CD4-positive, alpha-beta T cell treated with Interleukin-17A for 4 hours (primary cell): Measurements from ENCODE around the gene SPOCK1.
"Not testable (repeated sequence)": the region's sequence is repeated elsewhere in the genome, so short reads cannot be mapped to it uniquely, and the experiment has no call there.

Experiments used
- DNase-seq: peaks from one replicate; pipeline ENCODE4 v3.0.0-alpha.2; 2020; ENCODE audit warnings: mixed read lengths

SPOCK1 gene

DNA sequence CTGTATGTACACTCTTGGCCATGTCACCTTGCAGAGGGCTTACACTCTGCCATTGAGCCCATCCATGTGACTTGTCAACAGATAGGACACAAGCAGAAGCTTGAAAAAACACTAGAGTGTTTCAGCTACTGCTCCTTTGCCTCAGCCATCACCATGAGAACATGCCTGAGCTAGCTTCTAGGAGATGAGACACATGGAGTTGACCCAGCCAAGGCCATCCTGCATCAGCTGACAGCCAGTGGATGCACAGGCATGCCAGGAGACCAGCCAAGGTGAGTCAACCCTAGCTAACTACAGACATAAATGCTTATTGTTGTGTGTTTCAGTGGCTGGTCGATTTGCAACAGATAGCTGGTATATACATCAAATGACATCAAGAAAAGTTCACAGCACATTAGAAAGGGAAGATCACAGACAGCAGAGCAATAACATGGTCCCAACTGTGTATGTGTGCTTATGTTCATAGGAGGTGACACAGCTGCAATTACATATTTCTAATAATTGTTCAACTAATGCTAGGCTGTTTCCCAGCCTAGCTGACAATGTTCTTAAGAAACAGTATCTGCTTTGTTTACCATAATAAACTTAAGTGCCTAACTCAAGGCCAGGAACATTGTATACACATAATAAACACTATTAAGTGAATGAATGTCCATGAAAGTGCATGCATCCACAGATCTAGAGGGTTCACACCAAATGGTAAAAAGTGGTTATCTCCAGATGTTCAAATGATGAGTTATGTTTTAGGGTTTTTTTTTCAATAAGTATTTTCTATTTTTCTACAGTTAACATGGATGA, 105.7 kb downstream of the SPOCK1 start:
- no peak for DNase-seq

DNA sequence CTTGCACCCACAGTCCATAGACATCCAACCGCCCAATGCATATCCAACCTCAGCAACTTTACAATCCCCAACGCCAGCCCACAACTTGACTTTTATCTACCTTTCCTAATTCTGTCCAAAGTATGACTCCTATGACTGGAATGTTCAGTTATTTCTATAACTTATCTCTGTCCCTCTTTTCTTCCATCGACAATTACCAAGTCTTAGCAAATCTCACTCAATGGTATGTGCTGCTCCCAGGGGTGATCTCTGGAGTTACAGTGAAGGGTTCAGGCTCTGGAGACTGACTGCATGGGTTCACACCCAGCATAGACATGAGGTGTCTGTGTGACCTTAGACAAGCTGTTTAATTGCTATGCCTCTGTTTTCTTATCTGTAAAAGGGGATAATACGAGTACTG, 106.9 kb downstream of the SPOCK1 start:
- DNase-seq, result no peak

DNA sequence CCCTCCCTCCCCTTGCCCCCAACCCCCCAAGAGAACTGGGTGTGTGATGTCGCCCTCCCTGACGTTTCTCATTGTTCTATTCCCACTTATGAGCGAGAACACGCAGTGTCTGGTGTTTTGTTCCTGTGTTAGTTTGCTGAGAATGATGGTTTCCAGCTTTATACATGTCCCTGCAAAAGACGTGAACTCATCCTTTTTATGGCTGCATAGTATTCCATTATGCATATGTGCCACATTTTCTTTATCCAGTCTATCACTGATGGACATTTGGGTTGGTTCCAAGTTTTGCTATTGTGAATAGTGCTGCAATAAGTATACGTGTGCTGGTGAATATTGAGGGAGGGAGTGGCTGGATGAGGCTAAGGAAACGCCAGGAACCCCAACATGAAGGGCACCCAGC, 108.1 kb downstream of the SPOCK1 start:
- not testable (repeated sequence) for DNase-seq

DNA sequence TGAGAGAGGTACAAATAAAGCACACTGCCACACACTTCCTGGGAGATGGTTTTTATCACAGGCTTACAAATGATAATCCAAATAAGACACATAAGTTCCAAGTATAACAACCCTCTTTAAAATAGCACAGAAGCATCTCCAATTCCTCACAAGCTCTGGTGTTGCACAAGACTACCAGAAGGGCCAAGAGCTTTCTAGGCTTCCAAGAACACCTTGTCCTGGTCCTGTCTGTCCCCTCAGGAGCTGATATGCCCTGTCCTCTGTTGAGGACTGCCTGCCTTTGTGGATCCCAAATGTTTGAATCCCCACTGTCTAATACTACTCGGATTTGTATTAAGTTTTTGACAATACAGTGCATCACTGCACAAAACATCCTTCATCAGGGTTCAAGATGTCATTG, 110.1 kb downstream of the SPOCK1 start:
- no peak for DNase-seq

DNA sequence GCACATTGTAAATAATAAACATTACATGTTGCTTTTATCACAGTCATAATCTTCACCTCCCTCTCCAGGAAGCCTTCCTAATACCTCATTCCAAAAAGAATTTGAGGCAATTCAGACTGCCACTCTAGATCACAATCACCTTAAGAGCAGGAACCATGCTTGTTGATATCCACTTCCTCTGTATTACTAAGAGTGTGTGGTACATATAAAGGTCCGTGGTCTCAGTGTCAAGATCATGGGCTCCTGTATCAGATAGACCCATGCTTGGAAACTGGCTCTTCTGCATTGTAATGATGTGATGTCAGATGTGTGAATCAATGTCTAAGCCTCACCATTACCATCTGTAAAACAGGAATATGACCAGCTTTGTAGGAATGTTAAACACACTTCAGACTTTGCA, 114.1 kb downstream of the SPOCK1 start:
- no peak for DNase-seq

DNA sequence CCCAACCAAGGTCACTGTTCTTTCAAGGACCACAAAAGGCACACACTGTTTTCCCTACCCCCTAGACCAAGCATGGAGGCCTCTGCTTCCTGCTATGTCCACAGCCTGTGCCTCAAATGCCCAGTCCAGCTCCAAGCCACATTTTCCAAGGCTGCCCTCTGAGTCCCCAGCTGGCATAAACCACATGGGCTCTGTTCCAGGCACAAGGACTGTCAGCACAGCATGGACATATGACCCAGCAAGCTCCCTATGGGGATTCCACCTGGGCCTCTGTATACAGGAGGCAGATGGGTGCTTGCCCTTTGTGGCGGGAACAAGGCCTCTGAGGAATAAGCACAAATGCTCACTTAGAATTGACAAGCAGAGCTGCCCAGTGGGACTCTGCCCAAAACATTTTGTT, 115.2 kb downstream of the SPOCK1 start:
- no peak for DNase-seq

DNA sequence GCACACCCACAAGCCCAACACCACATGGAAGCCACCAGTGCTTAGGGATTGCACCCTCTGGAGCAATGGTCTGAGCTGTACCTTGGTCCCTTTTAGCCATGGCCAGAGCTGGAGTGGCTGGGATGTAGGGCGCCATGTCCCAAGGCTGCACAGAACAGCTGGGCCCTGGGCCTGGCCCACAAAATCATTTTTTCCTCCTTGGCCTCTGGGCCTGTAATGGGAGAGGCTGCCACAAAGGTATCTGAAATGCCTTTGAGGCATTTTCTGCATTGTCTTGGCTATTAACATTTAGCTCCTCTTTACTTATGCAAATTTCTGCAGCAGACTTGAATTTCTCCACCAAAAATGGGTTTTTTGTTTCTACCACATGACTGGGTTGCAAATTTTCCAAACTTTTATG, 117.6 kb downstream of the SPOCK1 start:
- no peak for DNase-seq

DNA sequence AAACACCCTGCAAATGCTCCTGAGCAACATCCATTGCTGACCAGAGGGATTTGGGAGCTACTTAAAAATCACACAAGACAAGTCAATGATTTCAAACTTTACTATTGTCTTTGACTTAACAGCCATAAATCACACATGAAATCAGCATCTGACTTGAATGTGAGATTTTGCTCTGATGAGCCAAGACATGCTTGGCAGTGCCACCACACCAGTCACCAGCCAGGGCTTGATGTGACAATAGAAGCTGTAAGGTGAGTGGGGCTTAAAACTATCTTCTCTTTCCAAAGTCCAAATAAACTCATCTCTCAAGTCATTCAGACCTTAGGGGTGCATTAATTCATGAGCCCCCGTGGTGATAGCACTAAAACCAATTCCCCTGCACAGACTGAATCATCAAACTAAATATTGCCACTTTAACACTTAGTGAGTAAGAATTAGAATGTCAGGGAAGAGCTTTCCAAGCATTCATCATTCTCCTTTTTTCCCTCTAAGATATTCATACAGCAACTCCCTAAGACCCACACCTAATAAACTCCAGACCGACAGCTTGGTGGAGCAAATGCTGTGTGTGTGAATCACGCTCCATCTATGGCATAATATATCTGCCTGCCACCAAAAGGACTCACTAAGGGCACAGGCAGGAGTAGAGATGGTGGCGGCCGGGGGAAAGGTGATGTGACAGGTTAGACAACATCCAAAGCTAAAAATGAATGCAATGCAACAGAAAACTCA, 119.4 kb downstream of the SPOCK1 start:
- DNase-seq, result no peak

DNA sequence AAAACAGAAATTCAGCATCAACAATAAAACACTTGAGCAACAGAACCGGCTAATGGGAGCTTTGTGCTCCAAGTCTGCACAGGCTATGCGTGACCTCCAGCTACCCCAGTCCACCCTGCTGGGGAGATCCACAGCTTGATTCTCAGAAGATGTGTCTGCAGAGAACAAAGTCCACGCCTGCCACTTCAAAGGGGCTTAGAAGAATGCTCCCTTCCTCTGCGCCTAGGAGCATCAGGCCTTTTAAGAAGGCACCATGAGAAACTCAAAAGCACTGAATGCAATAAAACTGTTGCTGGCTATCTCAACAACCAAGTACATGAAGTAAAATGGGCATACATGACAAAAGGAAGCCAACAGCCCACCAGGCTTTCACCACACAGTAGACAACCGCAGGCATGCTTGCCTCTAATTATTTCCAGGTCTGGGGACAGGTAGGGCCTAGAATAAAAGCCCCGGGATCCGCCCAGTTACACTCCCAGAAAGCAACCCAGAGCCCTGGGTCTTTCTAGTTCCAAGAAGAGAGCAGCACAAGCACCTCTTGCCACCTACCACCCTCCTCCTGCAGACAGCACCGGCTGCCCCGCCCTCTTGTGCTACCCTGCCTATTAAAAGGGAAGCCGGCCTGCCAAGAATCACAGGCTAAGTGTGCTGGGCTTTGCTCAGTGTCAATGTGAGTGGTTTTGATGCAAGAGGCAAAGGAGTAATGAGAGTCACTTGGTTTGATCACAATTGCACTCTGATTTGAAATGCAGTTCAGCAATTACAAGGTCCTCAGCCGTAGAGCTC, 123.2 kb downstream of the SPOCK1 start:
- DNase-seq, result no peak

DNA sequence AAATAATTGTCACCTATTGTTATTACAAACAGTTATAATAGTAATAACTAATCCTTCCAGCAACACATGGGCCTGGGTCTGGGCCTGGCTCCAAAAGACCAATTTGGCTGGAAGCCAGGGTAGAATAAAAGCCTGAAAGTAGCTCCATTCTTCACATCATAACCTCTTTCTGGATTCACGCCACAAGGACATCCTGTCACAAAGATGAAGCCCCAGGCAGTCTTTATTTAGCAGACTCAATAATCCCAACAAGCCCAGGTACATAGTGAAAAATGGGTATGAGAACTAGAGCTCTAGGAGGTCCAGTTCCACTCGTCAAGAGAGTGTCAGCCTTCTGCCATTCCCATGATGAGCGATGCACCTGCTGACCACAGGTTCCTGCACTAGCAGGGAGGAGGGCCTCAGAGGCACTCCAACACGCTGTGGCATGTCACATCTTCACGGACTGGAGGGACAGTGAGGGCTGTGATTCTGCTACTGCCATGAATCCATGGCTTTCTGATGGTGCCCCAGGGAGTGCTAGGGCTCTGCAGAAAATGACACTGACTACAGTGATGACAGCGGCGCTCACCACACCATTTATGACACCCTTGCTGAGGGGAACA, 124.9 kb downstream of the SPOCK1 start:
- no peak for DNase-seq

DNA sequence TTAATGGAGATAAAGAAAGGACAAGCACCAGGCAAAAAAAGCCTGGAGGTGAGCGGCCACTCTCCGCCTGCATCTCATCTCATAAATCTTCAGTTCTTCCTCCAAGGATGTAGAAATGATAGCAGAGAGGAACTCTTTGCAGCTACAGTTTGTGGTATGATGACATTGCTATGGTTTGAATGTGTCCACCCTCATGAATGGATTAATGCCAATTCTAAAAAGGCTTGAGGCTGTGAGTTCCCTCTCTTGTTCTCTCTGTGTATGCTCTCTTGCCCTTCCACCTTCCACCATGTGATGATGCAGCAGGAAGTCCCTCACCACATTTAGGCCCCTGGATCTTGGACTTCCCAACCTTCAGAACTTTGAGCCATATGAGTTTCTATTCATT, 126.4 kb downstream of the SPOCK1 start:
- no peak for DNase-seq

DNA sequence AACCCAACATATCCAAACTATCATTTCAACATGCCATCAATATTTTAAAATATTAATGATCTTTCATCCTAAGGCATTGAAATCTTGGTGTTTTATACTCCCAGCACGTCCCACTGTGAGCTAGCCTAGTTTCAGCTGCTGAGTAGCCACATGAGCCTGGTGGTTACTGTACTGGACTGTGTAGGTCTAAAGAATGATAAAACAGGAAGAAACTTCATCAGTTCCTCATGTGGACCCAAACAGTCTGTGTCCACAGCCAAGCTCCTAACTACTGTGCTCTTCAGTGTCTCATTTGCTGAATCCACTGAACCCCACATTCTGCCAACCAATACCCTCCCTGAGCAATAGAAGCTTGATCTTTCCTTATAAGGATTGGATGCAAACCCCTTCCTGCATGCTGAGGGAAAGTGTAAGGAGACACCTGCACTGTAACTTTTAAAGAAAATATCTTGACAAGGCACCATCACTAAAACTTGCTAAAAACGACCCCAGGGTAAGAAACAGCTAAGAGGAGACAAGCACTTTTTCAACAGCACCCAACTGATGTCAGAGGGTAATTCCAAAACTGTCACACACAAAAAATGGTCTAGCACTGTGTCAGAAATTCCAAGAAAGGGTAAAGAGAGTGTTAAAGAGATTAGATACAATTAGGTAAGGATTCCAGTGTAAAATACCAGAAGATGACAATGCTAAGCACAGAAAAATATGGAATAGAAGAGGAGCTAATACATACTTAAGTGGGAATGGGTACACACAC, 126.9 kb downstream of the SPOCK1 start:
- no peak for DNase-seq

DNA sequence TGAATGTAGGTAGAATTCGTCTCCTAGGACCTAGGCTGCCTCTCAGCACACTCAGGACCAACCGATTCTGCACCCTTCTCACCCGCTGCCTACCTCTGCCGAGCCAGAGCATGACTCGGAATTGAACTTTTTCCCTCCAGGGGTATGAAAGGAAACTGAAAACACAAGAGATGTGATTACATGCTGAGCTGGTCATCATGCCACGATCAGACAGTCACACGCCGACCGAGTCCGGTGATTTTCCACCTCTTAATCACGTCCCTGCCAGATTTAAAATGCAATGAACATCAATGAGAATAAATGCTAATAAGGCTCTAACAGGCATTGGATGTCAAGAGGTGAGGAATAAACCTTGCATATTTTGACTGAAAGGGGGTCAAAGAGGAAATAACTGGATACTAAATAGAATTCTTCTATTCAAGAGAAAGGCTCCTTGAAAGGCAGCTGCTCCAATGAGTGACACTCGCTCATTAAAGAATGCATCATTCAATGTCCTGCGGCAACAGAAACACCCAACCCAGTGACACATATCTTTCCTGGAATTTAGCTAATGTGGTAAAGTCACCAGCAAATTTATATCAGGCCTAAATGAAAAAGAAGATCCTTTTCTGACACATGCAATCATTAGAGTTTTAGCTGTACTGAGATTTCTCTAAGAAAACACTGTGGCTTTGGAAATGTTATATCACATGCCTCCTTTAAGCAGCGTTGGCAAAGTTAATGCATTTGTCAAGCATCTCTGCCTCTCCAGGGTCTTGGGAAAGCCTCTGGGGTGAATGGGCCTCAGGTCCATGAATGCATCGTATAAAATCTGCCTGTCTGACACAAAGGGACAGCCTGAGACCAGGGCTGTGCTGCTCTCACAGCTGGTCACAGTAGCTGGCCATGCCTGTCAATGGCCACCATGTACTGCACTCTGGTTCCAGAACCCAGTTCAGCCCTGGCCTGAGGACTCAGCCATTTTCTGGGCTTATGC, 128.7 kb downstream of the SPOCK1 start:
- no peak for DNase-seq

DNA sequence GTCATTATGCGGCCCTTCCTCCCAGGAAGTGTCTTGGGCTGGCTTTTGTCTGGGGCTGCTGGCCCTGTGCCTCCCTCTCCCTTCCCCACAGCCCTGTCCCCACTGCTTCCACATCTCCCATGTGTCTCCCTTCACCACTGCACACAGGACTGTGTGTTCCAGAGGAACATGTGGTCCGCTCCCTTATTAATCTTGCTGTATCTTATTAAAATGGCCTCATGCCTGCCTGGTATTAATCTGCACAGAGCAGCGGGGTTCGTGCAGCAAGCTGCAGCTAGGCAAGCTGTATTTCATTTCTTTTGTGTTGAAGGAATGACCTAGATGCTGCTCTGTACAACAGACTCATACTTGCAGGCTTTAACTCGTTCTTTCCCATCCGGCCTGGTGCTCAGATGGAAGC, 130.5 kb downstream of the SPOCK1 start:
- no peak for DNase-seq

DNA sequence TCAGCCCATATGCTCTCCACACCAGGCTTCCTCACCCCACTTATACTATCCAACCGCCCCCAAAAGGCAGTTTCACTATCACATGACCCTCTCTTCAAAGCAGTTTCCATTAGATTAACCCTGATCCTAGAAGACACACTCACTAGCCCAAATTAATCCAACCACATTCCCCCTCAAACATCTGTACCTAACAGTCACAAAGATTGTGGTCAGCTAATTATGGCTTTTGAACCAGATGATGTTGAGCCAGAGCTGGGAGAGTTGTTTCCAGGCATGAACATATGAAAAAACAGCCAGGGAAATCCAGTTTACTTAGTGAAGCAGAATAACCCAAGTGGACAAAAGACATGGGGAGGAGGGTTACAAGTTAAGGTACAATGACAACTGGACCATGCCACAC, 131.2 kb downstream of the SPOCK1 start:
- no peak for DNase-seq

DNA sequence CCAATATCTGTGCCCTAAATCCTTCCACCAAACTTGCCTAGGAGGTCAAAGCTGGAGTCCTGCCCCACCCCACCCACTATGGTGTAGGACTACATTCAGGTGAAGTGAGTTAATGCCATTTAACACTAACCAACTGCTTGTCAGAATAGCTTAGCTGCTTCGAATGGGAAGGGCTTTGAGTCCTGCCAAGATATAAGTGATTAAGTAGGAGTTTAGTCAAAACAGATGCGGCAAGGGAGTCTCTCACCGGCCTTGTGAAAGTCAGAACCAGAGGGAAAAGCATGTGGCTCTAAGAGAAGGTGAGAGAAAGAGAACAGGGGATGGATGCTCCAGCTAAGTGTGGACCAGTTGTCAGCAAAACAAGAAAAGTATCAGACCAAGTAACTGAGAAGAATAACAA, 132.6 kb downstream of the SPOCK1 start:
- no peak for DNase-seq

DNA sequence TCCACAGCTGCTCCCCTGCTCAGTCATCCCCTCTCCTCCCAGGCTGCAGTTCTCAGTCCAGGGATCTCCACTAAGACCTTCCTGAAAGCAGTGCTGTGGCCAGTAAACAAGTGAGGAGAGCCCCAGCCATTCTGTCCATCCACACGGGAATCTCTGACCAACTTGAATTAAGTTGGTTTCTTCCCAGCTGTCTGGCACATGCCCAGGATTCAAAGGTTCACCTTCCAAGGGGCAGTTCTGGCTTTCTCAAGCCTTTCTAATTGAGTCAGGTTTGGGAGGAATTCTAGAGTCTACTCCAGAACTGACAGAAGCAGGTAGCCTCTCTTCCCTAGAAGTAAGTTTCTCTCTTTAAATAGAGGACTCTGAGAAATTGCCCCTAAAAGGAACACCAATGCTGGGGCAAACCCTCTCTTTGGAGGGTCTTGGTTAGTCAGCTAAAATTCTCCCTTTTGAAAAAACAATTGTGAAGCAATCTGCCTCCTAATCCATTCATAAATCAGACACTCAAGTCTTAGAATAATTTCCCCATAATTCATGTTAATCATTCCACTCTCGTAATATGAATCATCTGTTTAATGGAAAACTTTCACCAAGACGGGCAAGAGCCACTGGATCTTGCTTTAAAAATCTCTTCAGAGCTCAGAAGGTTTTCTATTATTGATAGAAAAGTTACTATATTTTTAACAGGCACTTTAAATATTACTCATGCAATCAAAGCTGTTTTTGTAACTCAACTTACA, 133.8 kb downstream of the SPOCK1 start:
- DNase-seq, result no peak

DNA sequence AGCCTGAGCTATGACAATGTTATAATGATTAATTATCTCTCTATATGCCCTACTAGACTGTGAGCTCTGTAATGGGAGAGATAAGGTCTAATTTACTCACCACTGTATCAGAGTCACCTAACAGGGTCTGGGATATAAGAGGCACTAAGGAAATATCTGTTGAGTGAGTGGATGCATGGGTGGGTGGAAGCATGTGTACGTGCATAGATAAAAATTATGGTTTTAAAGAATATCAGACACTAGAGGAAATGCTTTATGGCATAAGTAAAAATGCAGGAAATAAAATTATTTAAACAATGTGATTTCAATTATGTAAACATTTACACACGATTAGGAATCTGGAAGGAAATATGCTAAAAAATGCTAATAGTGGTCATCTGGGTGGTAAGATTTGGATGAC, 137.8 kb downstream of the SPOCK1 start:
- DNase-seq, result no peak

DNA sequence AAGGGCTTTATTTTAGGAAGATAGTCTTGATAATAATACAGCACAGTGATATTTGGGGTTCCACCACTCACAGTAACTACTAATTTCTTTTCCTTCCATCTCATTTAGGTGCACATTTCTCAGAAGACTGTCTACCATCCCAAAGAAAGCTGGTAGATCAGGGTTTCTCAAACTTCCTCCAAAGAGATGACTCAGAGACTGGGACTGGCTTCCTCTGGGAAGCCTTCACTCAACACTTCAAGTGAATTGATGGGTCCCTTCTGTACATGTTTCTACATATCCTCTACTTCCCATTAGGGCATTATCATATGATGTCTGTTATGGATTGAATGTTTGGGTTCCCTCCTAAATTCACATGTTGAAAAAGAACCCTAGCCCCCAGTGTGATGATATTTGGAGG, 138.5 kb downstream of the SPOCK1 start:
- DNase-seq, result no peak

DNA sequence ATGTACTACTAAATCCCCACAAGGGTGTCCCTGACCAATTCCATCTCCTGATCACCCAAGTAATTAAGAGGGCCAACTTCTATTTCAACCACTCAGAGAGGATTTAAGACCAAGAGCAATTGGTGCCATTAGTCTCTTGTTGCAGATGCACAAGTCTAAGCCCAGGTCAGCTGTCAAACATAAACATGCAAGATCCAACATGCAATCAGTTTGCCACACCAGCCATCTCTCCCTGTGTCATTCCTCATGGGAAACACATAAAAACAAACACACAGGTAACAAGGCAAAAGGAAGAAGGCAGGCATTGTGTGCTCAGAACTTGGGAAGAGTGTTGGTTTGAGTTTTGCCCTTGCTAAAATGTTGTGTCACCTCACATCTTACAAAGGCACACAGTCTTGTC, 139.2 kb downstream of the SPOCK1 start:
- DNase-seq, result no peak

DNA sequence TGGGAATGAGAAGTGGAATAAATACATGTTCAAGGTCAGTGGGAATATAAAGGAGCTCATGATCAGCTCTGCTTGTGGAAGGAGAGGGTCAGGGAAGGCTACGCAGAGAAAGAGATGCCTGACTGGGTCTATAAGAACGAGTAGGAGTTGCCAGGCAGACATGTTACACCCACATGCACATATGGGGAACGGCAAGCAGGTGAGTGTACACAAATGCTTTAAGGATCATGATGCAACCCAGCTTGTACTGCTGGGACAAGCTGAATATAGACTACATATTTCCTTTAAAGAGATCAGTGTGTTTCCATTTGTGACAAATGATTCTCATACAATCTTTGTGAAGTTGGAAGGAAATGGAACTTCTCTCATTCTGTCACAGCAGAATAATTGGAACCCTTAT, 141.7 kb downstream of the SPOCK1 start:
- DNase-seq, result no peak
